Aorta (tissue), 5 donors: ENCODE measurements around the gene TTC9B. TPM values are rescaled to one million over a fixed set of nuclear protein-coding genes. Genes with fewer than 3 reads are reported as not detected.
"Not testable (repeated sequence)": the region's sequence is repeated elsewhere in the genome, so short reads cannot be mapped to it uniquely, and the experiment has no call there.

Experiments
- ATAC-seq: fragments of 200-7000 bp; cut with Tn5 transposase; one replicate; pipeline ENCODE4 v1.9.1; 2022; ENCODE audit warnings: moderate library complexity; ENCODE audit not compliant: low FRiP score
- DNase-seq, 2 donors: peaks; one replicate each; pipeline ENCODE4 v3.0.0-alpha.2; 2020
- H3K27ac ChIP-seq, 2 donors: one replicate each; pipeline ENCODE4 v1.5.1; 2013; ENCODE audit warnings: low read length in 2 of 2, mild to moderate bottlenecking in 2 of 2, moderate library complexity in 2 of 2, control low read depth in 1 of 2, inconsistent platforms in 1 of 2, low read depth in 1 of 2
- H3K27me3 ChIP-seq, 2 donors: one replicate each; pipeline ENCODE4 v1.6.1; 2013; ENCODE audit warnings: control low read depth in 1 of 2, low read length in 1 of 2, mild to moderate bottlenecking in 1 of 2, moderate library complexity in 1 of 2; ENCODE audit not compliant: insufficient read depth in 2 of 2, control insufficient read depth in 1 of 2
- H3K36me3 ChIP-seq, 2 donors: one replicate each; pipeline ENCODE4 v1.6.1; 2013; ENCODE audit warnings: control low read depth in 1 of 2, low read length in 1 of 2, mild to moderate bottlenecking in 1 of 2; ENCODE audit not compliant: insufficient read depth in 2 of 2, control insufficient read depth in 1 of 2
- H3K4me1 ChIP-seq, 2 donors: one replicate each; pipeline ENCODE4 v1.6.1; 2013; ENCODE audit warnings: low read length in 2 of 2, control low read depth in 1 of 2, mild to moderate bottlenecking in 1 of 2, moderate library complexity in 1 of 2; ENCODE audit not compliant: insufficient read depth in 2 of 2, control insufficient read depth in 1 of 2
- H3K4me3 ChIP-seq, 2 donors: one replicate each; pipeline ENCODE4 v1.5.1; 2013; ENCODE audit warnings: low read length in 2 of 2, control low read depth in 1 of 2, mild to moderate bottlenecking in 1 of 2
- H3K9me3 ChIP-seq: one replicate; pipeline ENCODE4 v1.6.1; 2013; ENCODE audit warnings: mild to moderate bottlenecking, low read length; ENCODE audit not compliant: control insufficient read depth
- WGBS, 2 donors: extraction: QIAGEN DNeasy Blood & Tissue Kit; methylation state at CpG; one replicate each; pipeline ENCODE4 v1.1.7; 2013; 5-methylcytosine and 5-hydroxymethylcytosine counted together
- intact Hi-C, 2 donors: fragments of 100-400 bp; cut with DNase I; formaldehyde crosslinking; loops; one replicate each; pipeline versions ENCODE4 v1.14.2 to v1.15.0; 2022
- polyA plus RNA-seq, 2 donors: library from polyadenylated mRNA; stranded (reverse); fragments of 200-250 nt; gene quantifications; one replicate each; pipeline ENCODE4 v1.2.3, GENCODE V29; 2013
- total RNA-seq, 2 donors: library from RNA; stranded (reverse); fragmentation: NEBNext Ultra II Directional; extraction: Animal tissue kit (Norgen Biotek cat#: 25700); gene quantifications; one replicate each; pipeline ENCODE4 v1.2.1, GENCODE V29; 2021
- donor health status: healthy with polysubstance abuse.
- donor health status: Bipolar disorder and iron deficiency.
- donor health status: DM: no; HTN: no; CAD: no.
- donor health status: DM: no; HTN: no; CAD: no.
- donor health status: DM: yes; HTN: yes; CAD: no.

TTC9B gene
- total and polyA plus RNA-seq, 4 donors: 0.26 TPM; not detected in 3

DNA sequence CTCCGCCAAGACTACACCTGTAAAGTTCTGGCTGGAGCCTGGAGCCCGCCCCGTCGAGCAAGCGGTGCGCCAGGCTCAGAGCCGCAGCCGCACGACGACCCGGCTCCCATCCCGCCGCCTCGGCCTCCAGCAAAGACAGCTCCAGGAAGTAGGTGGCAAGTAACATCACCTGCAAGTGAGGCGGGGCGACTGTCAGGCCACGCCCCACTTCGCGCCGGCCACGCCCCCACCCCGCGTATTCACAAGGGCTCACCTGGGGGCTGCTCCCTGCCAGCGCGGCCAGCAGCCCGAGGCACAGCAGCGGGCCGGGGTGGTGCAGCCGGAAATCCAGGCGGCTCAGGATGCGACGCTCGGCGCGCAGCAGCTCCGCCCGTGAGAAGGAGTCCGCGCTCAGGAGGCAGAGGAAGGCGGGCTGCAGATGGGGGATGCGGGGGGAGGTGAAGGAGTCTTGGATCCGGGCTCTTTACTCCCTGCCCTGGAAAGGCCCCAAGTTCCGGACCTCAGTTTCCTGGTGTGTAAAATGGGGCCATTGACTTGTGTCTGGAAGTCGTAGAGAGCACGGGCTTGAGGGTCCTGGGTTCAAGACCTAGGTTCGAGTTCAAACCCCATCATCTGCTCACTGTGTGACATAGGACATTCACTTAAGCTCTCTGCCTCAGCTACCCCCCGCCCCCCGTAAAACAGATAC lies 5.1 kb upstream of the TTC9B start:
- Histone ChIP-seq H3K36me3 (no peaks in the 10 kb centered on the region), H3K4me1 (no peaks in the 10 kb centered on the region), H3K27me3 (no peaks in the 10 kb centered on the region), H3K27ac (no peak overlapping the region), H3K4me3 (no peak overlapping the region), H3K9me3 (no peaks in the 10 kb centered on the region)
- DNase-seq (no peak), ATAC-seq (no peak)
- intact Hi-C loops: loop anchor here in 1 of 2 donors (2.0 kb wide), 1 partner anchor 84 kb away; no protein-coding TSS in a partner anchor
- WGBS, 2 donors: 22 to 23% methylated on average over 44 to 48 of the region's 48 CpGs

DNA sequence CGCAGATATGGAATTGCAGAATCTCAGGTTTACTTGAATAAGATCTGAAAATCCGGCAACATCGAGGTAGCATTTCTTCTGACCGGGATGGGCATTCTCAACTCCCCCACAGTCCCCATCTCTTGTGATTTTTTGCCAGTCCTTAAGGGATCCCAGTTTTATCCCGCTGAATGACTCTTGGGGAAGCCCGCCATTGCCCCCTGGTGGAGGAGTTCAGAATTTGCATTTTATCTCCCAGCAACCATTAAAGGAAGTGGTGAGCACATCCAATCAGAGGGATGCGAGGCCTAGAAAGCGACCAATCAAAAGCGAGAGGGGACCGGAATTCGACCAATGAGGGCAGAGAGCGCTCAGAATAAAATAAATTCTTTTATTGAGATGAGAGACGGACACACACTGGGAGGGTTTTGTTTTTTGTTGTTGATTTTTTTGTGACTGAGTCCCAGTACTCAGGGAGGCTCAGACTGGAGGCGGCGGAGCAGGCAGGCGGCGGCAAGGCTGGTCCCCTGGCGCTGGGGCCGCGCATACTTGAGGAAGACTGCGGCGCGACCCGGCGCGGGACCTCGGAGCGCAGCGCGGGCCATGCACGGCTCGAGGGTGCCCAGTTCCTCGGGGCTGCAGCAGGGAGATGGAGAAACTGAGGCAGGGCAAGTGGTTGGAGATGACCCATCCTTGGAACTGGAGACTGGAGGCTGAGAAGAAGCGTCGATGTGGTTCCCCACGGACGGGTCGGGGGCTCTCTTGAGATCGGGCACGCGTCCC lies 3.9 kb upstream of the TTC9B start:
- H3K9me3 ChIP-seq: no peaks in the 10 kb centered on the region
- no peaks in the 10 kb centered on the region for H3K36me3 ChIP-seq
- no peak overlapping the region for H3K27ac ChIP-seq
- no peaks in the 10 kb centered on the region for H3K4me1 ChIP-seq
- ATAC-seq (peak; percentile 87), DNase-seq (peak; percentile 85 to 89)
- intact Hi-C loops: loop anchor here (1.0 to 2.0 kb wide), 2 partner anchors 83 kb away; no protein-coding TSS in a partner anchor
- H3K27me3 ChIP-seq: no peaks in the 10 kb centered on the region
- H3K4me3 ChIP-seq: no peak overlapping the region
- 56 to 57% methylated on average over 40 to 41 of the region's 41 CpGs for WGBS, 2 donors

DNA sequence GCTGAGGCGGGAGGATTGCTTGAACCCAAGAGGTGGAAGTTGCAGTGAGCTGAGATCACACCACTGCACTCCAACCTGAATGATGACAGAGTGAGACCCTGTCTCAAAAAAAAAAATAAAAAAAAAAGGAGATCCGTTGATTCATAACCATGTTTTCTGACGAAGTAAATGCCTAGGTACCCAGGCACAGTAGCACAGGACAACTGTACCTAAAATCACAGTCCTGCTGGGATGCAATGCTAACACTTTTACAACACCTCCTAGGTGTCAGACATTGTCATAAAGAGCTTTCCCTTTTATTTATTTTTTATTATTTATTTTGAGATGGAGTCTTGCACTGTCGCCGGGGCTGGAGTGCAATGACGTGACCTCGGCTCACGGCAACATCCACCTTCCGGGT lies 2.5 kb upstream of the TTC9B start:
- no peak for DNase-seq
- intact Hi-C loops: no loop called here
- Histone ChIP-seq H3K27ac (no peak overlapping the region), H3K36me3 (no peaks in the 10 kb centered on the region), H3K4me1 (no peaks in the 10 kb centered on the region), H3K4me3 (no peak overlapping the region), H3K27me3 (no peaks in the 10 kb centered on the region), H3K9me3 (no peaks in the 10 kb centered on the region)
- WGBS, 2 donors: 85 to 86% methylated on average over 9 of the region's 9 CpGs
- ATAC-seq: no peak

DNA sequence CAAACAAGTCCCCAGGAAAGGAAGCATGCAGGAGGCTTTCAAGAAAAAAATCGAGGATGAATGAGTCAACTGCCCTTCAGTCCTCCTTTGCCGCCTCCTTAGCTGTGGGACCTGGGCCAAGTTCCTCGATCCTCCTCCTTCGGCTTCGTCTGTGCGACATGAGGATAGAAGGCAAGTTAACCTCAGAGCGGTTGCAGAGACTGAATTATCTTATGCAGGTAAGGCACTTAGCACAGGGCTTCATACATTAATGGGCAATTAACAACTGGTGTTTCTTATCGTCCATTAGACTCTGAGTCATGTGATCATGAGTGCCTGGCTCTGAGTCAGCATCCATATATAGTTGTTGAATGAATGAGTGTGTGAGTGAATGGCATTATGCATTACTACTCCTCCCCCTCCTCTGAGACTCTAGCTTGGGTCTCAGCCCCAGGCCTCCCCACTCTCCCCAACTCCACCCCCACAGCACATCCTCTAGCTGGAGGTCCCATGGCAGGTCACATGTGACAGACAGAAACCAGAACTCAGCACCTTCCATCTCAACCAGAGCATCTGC lies 1.6 kb upstream of the TTC9B start:
- Histone ChIP-seq H3K36me3 (no peaks in the 10 kb centered on the region), H3K4me1 (no peaks in the 10 kb centered on the region), H3K9me3 (no peaks in the 10 kb centered on the region), H3K27ac (no peak overlapping the region), H3K27me3 (no peaks in the 10 kb centered on the region), H3K4me3 (no peak overlapping the region)
- no peak for ATAC-seq
- no peak for DNase-seq
- intact Hi-C loops: loop anchor here in 1 of 2 donors (5.0 kb wide), 1 partner anchor 372 kb away; the partner anchor contains the start of gene FBL
- 36 to 38% methylated on average over 8 of the region's 8 CpGs for WGBS, 2 donors

DNA sequence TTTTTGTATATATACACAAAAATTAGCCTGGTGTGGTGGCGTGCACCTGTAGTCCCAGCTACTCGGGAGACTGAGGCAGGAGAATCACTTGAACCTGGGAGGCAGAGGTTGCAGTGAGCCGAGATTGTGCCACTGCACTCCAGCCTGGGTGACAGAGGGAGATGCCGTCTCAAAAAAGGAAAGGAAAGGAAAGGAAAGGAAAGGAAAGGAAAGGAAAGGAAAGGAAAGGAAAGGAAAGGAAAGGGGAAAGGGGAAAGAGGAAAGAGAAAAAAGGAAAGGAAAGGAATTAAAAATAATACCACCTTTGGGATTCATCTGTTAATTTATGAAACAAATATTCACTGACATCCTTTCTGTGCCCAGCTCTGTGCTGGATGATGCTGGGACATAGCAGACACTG lies 845 bp upstream of the TTC9B start:
- not testable (repeated sequence) for ATAC-seq, H3K4me3 ChIP-seq, H3K27me3 ChIP-seq, H3K36me3 ChIP-seq, H3K27ac ChIP-seq, H3K9me3 ChIP-seq, H3K4me1 ChIP-seq, DNase-seq
- 79 to 85% methylated on average over 4 of the region's 4 CpGs for WGBS, 2 donors
- intact Hi-C loops: loop anchor here in 1 of 2 donors (5.0 kb wide), 1 partner anchor 372 kb away; the partner anchor contains the start of gene FBL

DNA sequence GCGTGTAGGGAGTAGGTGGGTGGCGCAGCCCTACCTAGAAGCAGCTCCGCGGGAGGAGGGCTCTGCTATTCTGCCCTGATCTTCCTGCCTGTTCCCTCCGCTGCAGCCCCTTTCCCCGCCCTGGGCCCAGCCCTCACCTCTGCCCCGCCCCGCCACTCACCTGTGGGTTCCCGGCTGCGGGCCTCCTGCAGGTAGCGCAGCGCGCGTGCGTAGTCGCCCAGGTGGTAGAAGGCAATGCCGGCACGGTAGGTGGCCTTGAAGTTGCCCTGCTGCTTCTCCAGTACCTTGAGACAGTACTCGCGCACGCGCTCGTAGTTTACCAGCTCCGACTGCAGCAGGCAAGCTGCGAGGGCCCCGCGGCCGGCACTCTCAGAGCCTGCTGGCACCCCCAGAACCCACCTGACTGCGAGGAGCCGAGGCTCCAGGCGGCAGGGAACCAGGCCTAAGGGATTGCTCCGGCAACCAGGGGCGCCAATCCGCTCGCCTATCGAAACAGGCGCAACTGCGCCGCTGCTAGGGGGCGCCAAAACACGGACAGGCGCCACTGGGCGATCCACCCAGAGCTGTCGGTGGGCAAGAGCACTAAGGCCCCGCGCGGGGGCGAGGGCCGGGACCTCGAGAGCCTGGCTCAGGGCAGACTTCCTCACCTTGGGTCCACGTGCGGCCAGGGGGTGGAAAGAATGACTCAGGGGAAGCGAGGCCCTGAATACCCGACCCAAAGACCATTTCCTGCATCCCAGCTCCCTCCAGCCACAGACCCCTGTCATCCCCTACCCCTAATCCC lies 965 bp downstream of the TTC9B start:
- H3K27me3 ChIP-seq: no peaks in the 10 kb centered on the region
- H3K27ac ChIP-seq: no peak overlapping the region
- H3K9me3 ChIP-seq: no peaks in the 10 kb centered on the region
- no peak for ATAC-seq
- no peaks in the 10 kb centered on the region for H3K4me1 ChIP-seq
- intact Hi-C loops: loop anchor here in 1 of 2 donors (5.0 kb wide), 1 partner anchor 370 kb away; the partner anchor contains the start of gene FBL
- no peak for DNase-seq
- H3K4me3 ChIP-seq: no peak overlapping the region
- no peaks in the 10 kb centered on the region for H3K36me3 ChIP-seq
- 7% methylated on average over 48 to 54 of the region's 54 CpGs for WGBS, 2 donors

DNA sequence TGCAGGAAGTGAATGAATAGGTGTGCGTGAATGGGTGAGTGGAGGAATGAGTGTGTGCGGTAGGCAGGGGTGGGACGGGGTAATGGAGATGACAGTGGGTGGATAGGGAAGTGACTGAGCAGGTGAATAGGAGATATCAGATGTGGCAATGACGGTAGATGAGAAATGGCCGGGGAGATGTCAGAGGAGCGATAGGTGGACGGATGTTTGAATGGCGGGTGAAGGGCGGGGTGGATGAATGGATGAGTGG lies 1.5 kb downstream of the TTC9B start:
- DNase-seq (no peak), ATAC-seq (no peak)
- intact Hi-C loops: loop anchor here in 1 of 2 donors (5.0 kb wide), 1 partner anchor 369 kb away; the partner anchor contains the start of gene FBL
- no peaks in the 10 kb centered on the region for H3K9me3 ChIP-seq
- no peaks in the 10 kb centered on the region for H3K36me3 ChIP-seq
- H3K4me3 ChIP-seq: no peak overlapping the region
- no peak overlapping the region for H3K27ac ChIP-seq
- H3K27me3 ChIP-seq: no peaks in the 10 kb centered on the region
- 21 to 30% methylated on average over 9 of the region's 9 CpGs for WGBS, 2 donors
- no peaks in the 10 kb centered on the region for H3K4me1 ChIP-seq

DNA sequence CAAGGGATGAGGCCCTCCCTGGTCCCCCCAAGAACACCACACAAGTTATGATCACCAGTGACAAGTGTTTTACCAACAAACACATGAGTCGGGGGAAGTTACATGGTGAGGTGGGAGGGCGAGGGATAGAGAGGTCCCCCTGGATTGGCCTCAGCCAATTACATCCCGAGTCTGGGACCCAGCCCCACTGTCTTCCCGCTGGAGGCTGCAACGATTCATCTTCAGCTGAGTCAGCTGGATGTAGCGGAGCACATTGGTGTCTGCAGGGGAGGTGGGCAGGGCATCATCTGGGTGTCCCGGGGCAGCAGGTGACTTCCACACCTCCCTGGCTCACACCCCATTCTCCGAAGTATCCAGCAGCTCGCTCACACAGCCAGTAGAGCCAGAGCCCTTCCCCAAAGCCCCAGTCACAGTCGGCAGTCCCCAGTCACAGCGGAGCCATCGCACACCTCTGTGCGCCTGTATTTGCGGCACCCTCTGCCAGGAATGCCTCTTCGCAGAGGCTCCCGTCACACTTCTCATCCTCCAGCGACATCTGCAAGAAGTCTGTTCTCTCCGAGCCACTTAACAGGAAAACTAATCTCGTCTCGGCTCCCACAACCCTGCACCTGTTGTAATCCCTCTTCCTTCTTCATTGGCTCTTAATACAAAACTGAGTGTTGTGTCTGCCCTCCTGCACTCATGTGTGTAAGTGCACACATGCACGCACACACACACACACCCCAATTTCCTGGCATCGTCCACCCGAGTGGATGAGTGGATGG lies 2.0 kb downstream of the TTC9B start:
- WGBS, 2 donors: 41 to 46% methylated on average over 23 of the region's 23 CpGs
- no peaks in the 10 kb centered on the region for H3K27me3 ChIP-seq
- ATAC-seq: no peak

More for the DNA sequence above, 2.0 kb downstream of the TTC9B start:
- intact Hi-C loops: loop anchor here in 1 of 2 donors (5.0 kb wide), 1 partner anchor 369 kb away; the partner anchor contains the start of gene FBL
- no peak for DNase-seq
- Histone ChIP-seq H3K9me3 (no peaks in the 10 kb centered on the region), H3K4me1 (no peaks in the 10 kb centered on the region), H3K27ac (no peak overlapping the region), H3K4me3 (no peak overlapping the region), H3K36me3 (no peaks in the 10 kb centered on the region)
